HCT116 (cell line): Measurements from ENCODE around the gene PDHX.

ENCODE experiments used
- CTCF ChIP-seq, 3 experiments: fragments of 200-600 bp in 1 of 3; sonication (generic) in 1 of 3; IDR thresholded peaks in 2 of 3; conservative IDR thresholded peaks in 1 of 3; 2 replicates each; pipeline ENCODE4 v1.5.1; 2012 to 2017; ENCODE audit warnings: low read depth in 2 of 3, low read length in 2 of 3, antibody characterized with exemption in 1 of 3, borderline replicate concordance in 1 of 3, control low read depth in 1 of 3, mild to moderate bottlenecking in 1 of 3, mixed read lengths in 1 of 3, mixed run types in 1 of 3, moderate library complexity in 1 of 3; ENCODE audit not compliant: insufficient read depth in 1 of 3
- ELF1 ChIP-seq: IDR thresholded peaks from 2 replicates; pipeline ENCODE4 v1.6.1; 2012; ENCODE audit warnings: low read depth, borderline replicate concordance
- EZH2 ChIP-seq: fragments of 200-600 bp; sonication (generic); IDR thresholded peaks from 2 replicates; pipeline ENCODE4 v1.6.1; 2017; ENCODE audit warnings: antibody characterized with exemption, mixed run types
- POLR2A ChIP-seq: IDR thresholded peaks from 2 replicates; pipeline ENCODE4 v1.7.0; 2011; ENCODE audit warnings: borderline replicate concordance; ENCODE audit not compliant: insufficient read depth, insufficient read length; ENCODE audit errors: extremely low read depth
- POLR2AphosphoS5 ChIP-seq: IDR thresholded peaks from 2 replicates; pipeline ENCODE4 v1.6.1; 2011; ENCODE audit warnings: mild to moderate bottlenecking, low read depth, low read length, moderate library complexity
- REST ChIP-seq: IDR thresholded peaks from 2 replicates; pipeline ENCODE4 v1.6.1; 2012; ENCODE audit warnings: low read depth
- SIN3A ChIP-seq: IDR thresholded peaks from 2 replicates; pipeline ENCODE4 v1.6.1; 2012; ENCODE audit warnings: low read depth
- SRF ChIP-seq: IDR thresholded peaks from 2 replicates; pipeline ENCODE4 v1.6.1; 2012; ENCODE audit warnings: low read depth

GRCh38 chr11:34877375-34877975, 38.9 kb upstream of the PDHX start:
- no peak for TF ChIP-seq CTCF (IDR thresholded peaks at IDR 0.05 in 2 of 3, conservative IDR thresholded peaks at IDR 0.05 in 1 of 3; ENCODE audit: borderline replicate concordance in 1 of 3, insufficient read depth in 1 of 3, low read depth in 2 of 3, low read length in 2 of 3)
- no peak for TF ChIP-seq POLR2A
- TF ChIP-seq SRF, result no peak
- no peak for TF ChIP-seq SIN3A
- TF ChIP-seq ELF1, result no peak
- TF ChIP-seq POLR2AphosphoS5, result no peak
- no peak for TF ChIP-seq EZH2
- no peak for TF ChIP-seq REST
